Neural crest cell (in vitro differentiated cells): ENCODE results near the gene CNTN1. TPM values are rescaled to one million over a fixed set of nuclear protein-coding genes. Genes with fewer than 3 reads are reported as not detected.

ENCODE experiments used
- DNase-seq: peaks from one replicate; pipeline ENCODE4 v3.0.0; 2021; ENCODE audit warnings: low read depth, mixed read lengths, low spot score
- H3K27ac Mint-ChIP-seq: one replicate; pipeline ENCODE4 v1.8.0; 2021; ENCODE audit warnings: mild to moderate bottlenecking, mixed read lengths; ENCODE audit not compliant: unreplicated experiment
- H3K27me3 Mint-ChIP-seq: 2 replicates; pipeline ENCODE4 v1.8.0; 2021; ENCODE audit warnings: low read depth, mild to moderate bottlenecking, mixed read lengths
- H3K36me3 Mint-ChIP-seq: 2 replicates; pipeline ENCODE4 v1.8.0; 2021; ENCODE audit warnings: low read depth, mild to moderate bottlenecking, mixed read lengths
- H3K4me1 Mint-ChIP-seq: 2 replicates; pipeline ENCODE4 v1.8.0; 2021; ENCODE audit warnings: mixed read lengths
- H3K4me3 Mint-ChIP-seq: one replicate; pipeline ENCODE4 v1.8.0; 2021; ENCODE audit warnings: mild to moderate bottlenecking, mixed read lengths
- H3K9me3 Mint-ChIP-seq: 2 replicates; pipeline ENCODE4 v1.8.0; 2021; ENCODE audit warnings: mixed read lengths
- CTCF ChIP-seq: fragments of 200-600 bp; sonication (generic); conservative IDR thresholded peaks from 2 replicates; pipeline ENCODE4 v1.5.0; 2021; ENCODE audit warnings: antibody characterized with exemption, mild to moderate bottlenecking
- total RNA-seq: library from RNA; stranded (reverse); gene quantifications from 2 replicates; pipeline ENCODE4 v1.2.1, GENCODE V29; 2021

The CNTN1 gene
- total RNA-seq, 1 donor from 2014 or later, result 1.0 TPM

GRCh38 chr12:40717576-40717975 lies 25.3 kb downstream of the CNTN1 start:
- Mint-ChIP-seq H3K9me3 (peaks cover 2% of the 10 kb centered on the region), H3K27me3 (no peaks in the 10 kb centered on the region), H3K4me3 (no peak overlapping the region), H3K36me3 (no peaks in the 10 kb centered on the region), H3K4me1 (no peaks in the 10 kb centered on the region), H3K27ac (no peak overlapping the region)
- no peak for TF ChIP-seq CTCF
- DNase-seq, result no peak

GRCh38 chr12:40718878-40719372 lies 26.7 kb downstream of the CNTN1 start:
- DNase-seq, result no peak
- no peak for TF ChIP-seq CTCF
- Mint-ChIP-seq H3K9me3 (peaks cover 2% of the 10 kb centered on the region), H3K36me3 (no peaks in the 10 kb centered on the region), H3K4me3 (no peak overlapping the region), H3K4me1 (no peaks in the 10 kb centered on the region), H3K27ac (no peak overlapping the region), H3K27me3 (no peaks in the 10 kb centered on the region)

GRCh38 chr12:40723001-40723400 lies 30.8 kb downstream of the CNTN1 start:
- Mint-ChIP-seq H3K27me3 (no peaks in the 10 kb centered on the region), H3K9me3 (peaks cover 2% of the 10 kb centered on the region), H3K4me3 (no peak overlapping the region), H3K4me1 (peaks cover 4% of the 10 kb centered on the region), H3K27ac (no peak overlapping the region), H3K36me3 (no peaks in the 10 kb centered on the region)
- no peak for TF ChIP-seq CTCF
- no peak for DNase-seq

GRCh38 chr12:40726366-40726765 lies 34.1 kb downstream of the CNTN1 start:
- Mint-ChIP-seq H3K4me3 (no peak overlapping the region), H3K9me3 (peaks cover 2% of the 10 kb centered on the region), H3K27me3 (no peaks in the 10 kb centered on the region), H3K36me3 (no peaks in the 10 kb centered on the region), H3K27ac (no peak overlapping the region), H3K4me1 (peaks cover 5% of the 10 kb centered on the region)
- DNase-seq, result no peak
- no peak for TF ChIP-seq CTCF

GRCh38 chr12:40727774-40728483 lies 35.7 kb downstream of the CNTN1 start:
- no peak overlapping the region for H3K27ac Mint-ChIP-seq
- DNase-seq, result no peak

More at GRCh38 chr12:40727774-40728483, 35.7 kb downstream of the CNTN1 start:
- H3K36me3 Mint-ChIP-seq, result no peaks in the 10 kb centered on the region
- H3K27me3 Mint-ChIP-seq, result no peaks in the 10 kb centered on the region
- H3K9me3 Mint-ChIP-seq, result no peaks in the 10 kb centered on the region
- no peak overlapping the region for H3K4me3 Mint-ChIP-seq
- H3K4me1 Mint-ChIP-seq, result peaks cover 5% of the 10 kb centered on the region
- TF ChIP-seq CTCF, result no peak
